Thyroid gland (tissue), 4 donors: ENCODE data around the gene EXD3.

ENCODE experiments used
- CTCF ChIP-seq, 6 experiments: fragments of 200-600 bp in 3 of 6; fragments of 450-650 bp in 3 of 6; sonication (generic) in 3 of 6; IDR thresholded peaks; one replicate each; pipeline ENCODE4 v1.5.1; 2016 to 2019; ENCODE audit warnings: antibody characterized with exemption in 6 of 6, mild to moderate bottlenecking in 2 of 6, inconsistent platforms in 1 of 6, moderate library complexity in 1 of 6
- POLR2A ChIP-seq, 2 donors: fragments of 450-650 bp; IDR thresholded peaks; one replicate each; pipeline ENCODE4 v1.6.1; 2017; ENCODE audit warnings: antibody characterized with exemption in 2 of 2, mild to moderate bottlenecking in 2 of 2, moderate library complexity in 1 of 2

GRCh38 chr9:137267933-137268355 is 155.0 kb downstream of the EXD3 start:
- TF ChIP-seq CTCF (IDR thresholded peaks at IDR 0.05) (no peak), POLR2A (IDR thresholded peaks at IDR 0.05) (no peak)
